ENCODE results near the gene ZNF664. TPM values are rescaled to one million over a fixed set of nuclear protein-coding genes. Genes with fewer than 3 reads are reported as not detected.
A peak's percentile ranks its signal among the peaks of the same experiment; 100 is the strongest.

Gene ZNF664
- total and polyA plus RNA-seq, 9 of the 15 experiments (the other 6 are each of a cell fraction or from before 2014, with no cell fraction given) = 3.3 to 101 (median 63.6) TPM

GRCh38 chr12:124036657-124037109 is 63.7 kb downstream of the ZNF664 start (continued):
- TF ChIP-seq, protein P1, sequence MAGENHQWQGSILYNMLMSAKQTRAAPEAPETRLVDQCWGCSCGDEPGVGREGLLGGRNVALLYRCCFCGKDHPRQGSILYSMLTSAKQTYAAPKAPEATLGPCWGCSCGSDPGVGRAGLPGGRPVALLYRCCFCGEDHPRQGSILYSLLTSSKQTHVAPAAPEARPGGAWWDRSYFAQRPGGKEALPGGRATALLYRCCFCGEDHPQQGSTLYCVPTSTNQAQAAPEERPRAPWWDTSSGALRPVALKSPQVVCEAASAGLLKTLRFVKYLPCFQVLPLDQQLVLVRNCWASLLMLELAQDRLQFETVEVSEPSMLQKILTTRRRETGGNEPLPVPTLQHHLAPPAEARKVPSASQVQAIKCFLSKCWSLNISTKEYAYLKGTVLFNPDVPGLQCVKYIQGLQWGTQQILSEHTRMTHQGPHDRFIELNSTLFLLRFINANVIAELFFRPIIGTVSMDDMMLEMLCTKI (IDR thresholded peaks at IDR 0.05; ENCODE audit: partially characterized antibody) = no peak
- TF ChIP-seq TAF7 (tag; IDR thresholded peaks at IDR 0.05) (no peak), NCOA6 (IDR thresholded peaks at IDR 0.05) (no peak), HNRNPL (IDR thresholded peaks at IDR 0.05; ENCODE audit: low read depth, low read length) (no peak), SUPT5H (IDR thresholded peaks at IDR 0.05) (no peak), CREB1 (IDR thresholded peaks at IDR 0.05) (no peak), CREB1 (CRISPR knock-in tag; IDR thresholded peaks at IDR 0.05) (no peak), NFRKB (IDR thresholded peaks at IDR 0.05; ENCODE audit: low read depth) (no peak), CXXC5 (CRISPR knock-in tag; IDR thresholded peaks at IDR 0.05) (no peak), NR2C1 (IDR thresholded peaks at IDR 0.05) (no peak), NR2C1 (tag; IDR thresholded peaks at IDR 0.05) (no peak), ZNF398 (CRISPR knock-in tag; IDR thresholded peaks at IDR 0.05) (no peak), REST (IDR thresholded peaks at IDR 0.05; ENCODE audit: borderline replicate concordance) (peak; percentile 80; the same call in 1 of the 2 replicates), REST (CRISPR knock-in tag; IDR thresholded peaks at IDR 0.05; ENCODE audit: low read depth) (no peak), PHF8 (IDR thresholded peaks at IDR 0.05; ENCODE audit: borderline replicate concordance, low read length) (no peak), PHB2 (IDR thresholded peaks at IDR 0.05; ENCODE audit: low read depth) (no peak), KLF16 (IDR thresholded peaks at IDR 0.05) (no peak)
- TF ChIP-seq, protein P2, sequence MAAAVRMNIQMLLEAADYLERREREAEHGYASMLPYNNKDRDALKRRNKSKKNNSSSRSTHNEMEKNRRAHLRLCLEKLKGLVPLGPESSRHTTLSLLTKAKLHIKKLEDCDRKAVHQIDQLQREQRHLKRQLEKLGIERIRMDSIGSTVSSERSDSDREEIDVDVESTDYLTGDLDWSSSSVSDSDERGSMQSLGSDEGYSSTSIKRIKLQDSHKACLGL (CRISPR knock-in tag; IDR thresholded peaks at IDR 0.05; ENCODE audit: borderline replicate concordance, poor library complexity, severe bottlenecking) = no peak
- TF ChIP-seq, protein P3, sequence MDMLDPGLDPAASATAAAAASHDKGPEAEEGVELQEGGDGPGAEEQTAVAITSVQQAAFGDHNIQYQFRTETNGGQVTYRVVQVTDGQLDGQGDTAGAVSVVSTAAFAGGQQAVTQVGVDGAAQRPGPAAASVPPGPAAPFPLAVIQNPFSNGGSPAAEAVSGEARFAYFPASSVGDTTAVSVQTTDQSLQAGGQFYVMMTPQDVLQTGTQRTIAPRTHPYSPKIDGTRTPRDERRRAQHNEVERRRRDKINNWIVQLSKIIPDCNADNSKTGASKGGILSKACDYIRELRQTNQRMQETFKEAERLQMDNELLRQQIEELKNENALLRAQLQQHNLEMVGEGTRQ (CRISPR knock-in tag; IDR thresholded peaks at IDR 0.05) = no peak
